SK-N-SH treated with all-trans-retinoic acid at 6 μM for 48 hours (cell line): ENCODE results near the gene FKBP4.

ENCODE experiments used
- BACH2 ChIP-seq: fragments of 250-450 bp; sonication (Bioruptor Pico); IDR thresholded peaks from 2 replicates; pipeline ENCODE4 v1.9.0; 2021; ENCODE audit warnings: mild to moderate bottlenecking, borderline replicate concordance
- PATZ1 ChIP-seq: fragments of 250-450 bp; sonication (Bioruptor Pico); IDR thresholded peaks from 2 replicates; pipeline ENCODE4 v1.8.0; 2020; ENCODE audit warnings: mild to moderate bottlenecking, moderate library complexity, borderline replicate concordance
- SNAI2 ChIP-seq: fragments of 250-450 bp; sonication (Bioruptor Pico); IDR thresholded peaks from 2 replicates; pipeline ENCODE4 v1.5.0; 2020; ENCODE audit warnings: mild to moderate bottlenecking, moderate library complexity

- no peak for TF ChIP-seq PATZ1 (CRISPR knock-in tag)
- no peak for TF ChIP-seq BACH2 (CRISPR knock-in tag)
- no peak for TF ChIP-seq SNAI2 (CRISPR knock-in tag)
Observed at GRCh38 chr12:2769866-2770533, 24.8 kb upstream of the FKBP4 start.
